Fibroblast of skin of scalp (primary cell): Measurements from ENCODE around the gene SSBP3.
"Not testable (repeated sequence)": the region's sequence is repeated elsewhere in the genome, so short reads cannot be mapped to it uniquely, and the experiment has no call there.

ENCODE experiments used
- DNase-seq: peaks from one replicate; pipeline ENCODE4 v3.0.0-alpha.2; 2013

SSBP3 gene

DNA sequence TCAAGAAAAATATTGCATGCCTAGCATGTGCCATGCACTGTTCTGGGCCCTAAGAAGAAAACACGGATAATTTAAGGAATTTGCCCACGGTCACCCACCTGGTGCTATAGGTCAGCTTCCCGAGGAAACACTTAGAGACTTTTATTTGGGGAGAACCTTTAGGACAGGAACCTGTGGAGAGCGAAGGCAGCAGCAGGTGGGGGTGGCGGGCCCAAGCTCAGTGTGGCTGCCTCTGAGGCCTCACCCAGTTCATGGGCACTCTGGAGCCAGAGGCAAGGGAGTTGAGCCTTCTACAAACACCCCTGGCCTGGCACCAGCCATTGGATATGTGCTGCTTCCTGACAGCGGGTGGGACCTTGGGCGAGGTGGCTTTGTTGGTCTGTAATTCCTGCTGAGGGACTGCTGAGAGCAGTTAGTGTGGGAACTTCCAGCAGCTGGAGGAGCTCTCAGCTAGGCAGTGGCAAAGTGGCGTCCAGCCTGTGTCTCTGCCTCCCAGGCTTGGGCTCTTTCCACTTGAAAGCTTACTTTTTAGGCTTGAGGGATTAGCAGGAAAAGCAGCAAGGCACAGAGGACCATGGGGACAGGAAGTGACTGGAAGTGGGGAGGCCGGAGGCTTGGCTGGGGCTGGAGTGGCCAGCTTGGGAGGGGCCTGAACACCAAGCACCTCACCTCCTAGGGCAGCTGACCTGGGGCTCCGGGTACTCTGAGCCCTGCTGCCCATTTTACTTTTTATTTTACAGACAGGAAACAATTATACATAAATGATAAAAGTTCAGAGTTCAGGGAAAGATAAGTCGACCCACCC, 187.1 kb downstream of the SSBP3 start:
- no peak for DNase-seq

DNA sequence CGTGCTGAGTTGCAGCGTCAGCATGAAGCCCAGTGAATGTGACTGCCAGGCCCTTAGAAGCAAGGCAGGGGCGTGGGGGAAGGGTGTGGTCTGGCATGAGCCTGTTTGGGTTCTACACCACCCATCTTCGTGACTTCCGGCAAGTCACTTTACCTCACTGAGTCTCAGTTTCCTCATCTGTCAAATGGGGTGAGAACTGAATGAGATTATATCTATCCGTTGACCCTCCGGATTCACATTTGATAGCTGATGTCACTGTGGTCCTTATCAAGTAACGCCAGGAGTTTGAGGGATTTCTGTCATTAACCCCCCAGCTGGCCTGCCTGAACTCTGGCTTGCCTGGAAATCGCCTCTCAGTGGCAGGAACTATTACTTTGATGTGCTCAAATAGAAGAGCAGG, 190.7 kb downstream of the SSBP3 start:
- no peak for DNase-seq

DNA sequence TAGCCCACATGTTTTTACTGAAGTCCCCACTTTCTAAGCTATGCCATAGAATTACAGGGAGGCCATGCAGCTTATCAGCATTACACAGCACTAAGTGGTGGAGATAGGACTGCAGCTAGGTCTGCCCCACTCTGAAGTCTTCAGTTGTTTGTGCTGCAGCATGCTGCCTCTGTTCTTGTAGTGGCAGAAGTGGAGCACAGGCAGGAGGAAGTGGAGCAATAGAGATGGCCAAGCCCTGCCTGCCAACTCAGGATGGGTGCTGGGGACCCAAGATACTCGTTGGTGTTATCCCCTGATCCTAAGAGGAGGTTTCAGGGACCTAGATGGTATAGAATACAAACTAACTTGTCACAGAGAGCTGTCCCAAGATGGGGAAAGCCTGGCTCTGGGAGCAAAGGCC, 193.3 kb downstream of the SSBP3 start:
- DNase-seq: no peak

DNA sequence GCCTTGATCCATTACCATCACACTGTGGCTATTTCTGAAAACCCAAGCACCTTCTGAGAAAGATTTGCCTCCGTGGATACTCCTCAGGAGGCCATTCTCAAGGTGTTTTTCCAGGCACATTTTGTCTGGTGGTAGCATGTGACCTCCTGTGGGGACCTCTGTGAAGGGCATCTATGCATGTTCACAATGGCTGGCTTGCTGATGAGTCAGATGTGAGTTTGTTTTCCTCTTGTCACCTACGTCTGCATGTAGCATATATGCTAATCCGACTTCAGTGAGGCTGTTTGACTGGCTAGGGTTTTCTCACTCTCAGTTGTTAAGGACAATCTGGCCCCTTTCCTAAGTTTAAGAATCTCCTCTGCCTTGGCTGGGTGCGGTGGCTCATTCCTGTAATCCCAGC, 198.3 kb downstream of the SSBP3 start:
- not testable (repeated sequence) for DNase-seq

DNA sequence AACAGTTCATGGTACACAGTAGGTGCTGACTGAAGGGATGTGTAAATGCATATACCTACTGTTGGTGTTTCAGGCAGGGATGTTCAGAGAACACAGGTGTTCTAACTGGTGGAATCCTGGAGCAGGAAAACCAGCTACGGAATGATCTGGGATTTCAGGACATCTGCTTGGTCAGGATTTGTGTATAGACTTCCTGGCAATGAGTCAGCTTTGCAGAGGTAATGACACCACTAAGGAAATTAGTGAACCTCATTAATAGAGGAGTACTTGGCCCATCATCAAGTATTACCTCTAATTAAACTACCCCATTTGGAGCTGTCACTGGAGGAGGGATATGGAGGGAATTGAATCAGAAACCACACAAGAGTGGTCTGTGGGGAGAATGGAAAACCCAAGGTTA, 198.9 kb downstream of the SSBP3 start:
- DNase-seq: no peak

DNA sequence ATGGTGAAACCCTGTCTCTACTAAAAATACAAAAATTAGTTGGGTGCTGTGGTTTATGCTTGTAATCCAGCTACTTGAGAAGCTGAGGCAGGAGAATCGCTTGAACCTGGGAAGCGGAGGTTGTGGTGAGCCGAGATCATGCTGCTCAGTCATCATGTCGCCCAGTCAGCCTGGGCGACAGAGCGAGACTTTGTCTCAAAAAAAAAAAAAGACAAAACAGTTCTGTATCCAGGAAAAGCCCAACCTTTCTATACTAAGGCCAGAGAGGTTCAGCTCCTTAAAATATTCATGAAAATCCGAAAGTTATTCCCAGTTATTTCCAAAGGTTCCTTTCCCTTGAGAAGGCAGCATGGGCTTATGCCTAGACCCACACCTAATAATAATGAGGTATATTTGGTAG, 202.0 kb downstream of the SSBP3 start:
- no peak for DNase-seq

DNA sequence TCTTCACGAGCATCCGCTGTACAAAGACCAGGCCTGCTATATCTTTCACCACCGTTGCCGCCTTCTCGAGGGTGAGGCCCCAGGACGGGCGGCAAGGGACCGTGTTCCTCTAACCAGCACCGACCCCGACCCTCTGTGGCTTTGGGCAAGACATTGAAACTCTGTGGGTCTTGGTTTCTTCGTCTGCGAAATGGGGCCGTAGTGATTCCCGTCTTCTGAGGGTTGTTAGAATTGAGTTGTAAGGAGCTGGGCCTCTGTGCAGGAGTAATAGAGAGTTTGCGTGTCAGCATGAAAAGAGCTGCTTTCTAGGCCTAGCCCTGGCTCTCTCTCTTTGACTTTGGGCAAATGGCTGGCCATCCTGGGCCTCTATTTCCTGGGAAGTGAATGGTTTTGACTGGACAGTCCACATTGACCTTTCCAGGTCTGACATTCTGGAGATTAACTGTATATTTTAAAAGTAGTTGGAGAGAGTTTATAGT, 205.6 kb downstream of the SSBP3 start:
- DNase-seq: no peak

DNA sequence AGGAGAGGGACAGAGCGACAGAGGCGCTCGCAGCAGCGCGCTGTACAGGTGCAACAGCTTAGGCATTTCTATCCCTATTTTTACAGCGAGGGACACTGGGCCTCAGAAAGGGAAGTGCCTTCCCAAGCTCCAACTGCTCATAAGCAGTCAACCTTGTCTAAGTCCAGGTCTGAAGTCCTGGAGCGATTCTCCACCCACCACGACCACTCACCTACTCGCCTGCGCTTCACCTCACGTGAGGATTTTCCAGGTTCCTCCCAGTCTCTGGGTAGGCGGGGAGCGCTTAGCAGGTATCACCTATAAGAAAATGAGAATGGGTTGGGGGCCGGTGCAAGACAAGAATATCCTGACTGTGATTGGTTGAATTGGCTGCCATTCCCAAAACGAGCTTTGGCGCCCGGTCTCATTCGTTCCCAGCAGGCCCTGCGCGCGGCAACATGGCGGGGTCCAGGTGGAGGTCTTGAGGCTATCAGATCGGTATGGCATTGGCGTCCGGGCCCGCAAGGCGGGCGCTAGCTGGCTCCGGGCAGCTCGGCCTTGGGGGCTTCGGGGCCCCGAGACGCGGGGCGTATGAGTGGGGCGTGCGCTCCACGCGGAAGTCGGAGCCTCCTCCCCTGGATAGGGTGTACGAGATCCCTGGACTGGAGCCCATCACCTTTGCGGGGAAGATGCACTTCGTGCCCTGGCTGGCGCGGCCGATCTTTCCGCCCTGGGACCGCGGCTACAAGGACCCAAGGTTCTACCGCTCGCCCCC, 206.3 kb downstream of the SSBP3 start, which contains the start of the genes CYB5RL and MRPL37:
Gene CYB5RL, minus strand, starts transcription at position 266 of the 754 bp plus-strand sequence. CDS start 4,414 bp downstream, outside the sequence.
Gene MRPL37, plus strand, starts transcription at position 403 of the 754 bp plus-strand sequence. Its CDS starts 77 bp downstream, at position 480.
- DNase-seq: peak; percentile 96

DNA sequence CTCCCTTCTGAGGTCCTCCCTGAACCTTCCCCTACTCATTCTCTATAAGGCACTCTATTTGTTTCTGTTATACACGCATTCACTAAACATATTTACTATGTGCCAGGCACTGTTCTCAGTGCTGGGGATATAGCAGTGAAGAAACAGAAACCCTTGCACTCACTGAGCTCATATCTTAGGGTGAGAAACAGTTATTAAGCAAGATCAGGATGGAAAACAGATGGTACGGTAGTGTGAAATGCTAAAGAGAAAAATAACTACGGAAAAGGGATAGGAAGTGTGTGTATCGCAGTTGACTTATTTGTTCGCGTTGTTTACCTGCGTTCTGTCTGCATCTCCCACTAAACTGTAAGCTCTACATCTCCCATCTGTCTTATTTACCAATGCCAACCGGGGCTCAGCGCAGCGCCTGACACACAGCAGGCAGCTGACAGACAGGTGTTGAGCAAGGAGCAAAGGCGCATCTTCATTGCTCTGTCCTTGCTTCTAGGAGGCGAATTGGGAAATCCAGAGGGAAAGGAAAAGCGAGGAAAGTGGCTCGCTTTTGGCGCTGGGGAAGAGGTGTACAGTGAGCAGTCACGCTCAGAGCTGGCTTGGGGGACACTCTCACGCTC, 206.9 kb downstream of the SSBP3 start:
- no peak for DNase-seq

DNA sequence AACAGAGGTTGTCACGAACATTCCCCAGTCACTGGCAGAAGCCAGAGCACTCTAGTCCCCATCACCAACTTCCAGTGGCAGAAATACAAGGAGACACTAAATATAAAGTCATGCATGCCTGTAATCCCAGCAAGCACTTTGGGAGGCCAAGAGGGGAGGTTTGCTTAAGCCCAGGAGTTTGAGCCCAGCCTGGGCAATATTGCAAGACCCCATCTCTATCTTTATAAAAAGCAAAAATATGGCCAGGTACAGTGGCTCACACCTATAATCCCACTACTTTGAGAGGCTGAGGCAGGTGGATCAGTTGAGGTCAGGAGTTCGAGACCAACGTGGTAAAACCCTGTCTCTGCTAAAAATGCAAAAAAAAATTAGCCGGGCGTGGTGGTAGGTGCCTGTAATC, 212.7 kb downstream of the SSBP3 start:
- DNase-seq: no peak

DNA sequence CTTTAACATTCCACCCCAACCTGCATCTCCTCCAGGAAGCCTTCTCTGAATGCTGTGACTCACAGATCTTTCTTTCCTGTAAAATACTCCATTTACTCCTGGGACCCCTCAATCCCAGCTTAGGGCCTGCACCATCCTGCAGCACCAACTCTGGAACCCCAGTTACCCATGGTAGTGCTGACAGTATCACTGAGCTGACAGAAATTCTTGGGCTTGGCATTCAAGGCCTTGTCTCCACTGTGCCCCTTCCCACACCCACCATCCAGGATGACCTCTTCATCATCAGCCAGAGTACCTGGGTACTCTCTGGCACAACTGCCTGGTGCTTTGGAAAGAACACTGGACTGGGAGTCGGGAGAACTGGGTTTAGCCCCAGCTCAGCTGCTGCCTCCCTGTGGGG, 214.7 kb downstream of the SSBP3 start:
- DNase-seq: no peak

DNA sequence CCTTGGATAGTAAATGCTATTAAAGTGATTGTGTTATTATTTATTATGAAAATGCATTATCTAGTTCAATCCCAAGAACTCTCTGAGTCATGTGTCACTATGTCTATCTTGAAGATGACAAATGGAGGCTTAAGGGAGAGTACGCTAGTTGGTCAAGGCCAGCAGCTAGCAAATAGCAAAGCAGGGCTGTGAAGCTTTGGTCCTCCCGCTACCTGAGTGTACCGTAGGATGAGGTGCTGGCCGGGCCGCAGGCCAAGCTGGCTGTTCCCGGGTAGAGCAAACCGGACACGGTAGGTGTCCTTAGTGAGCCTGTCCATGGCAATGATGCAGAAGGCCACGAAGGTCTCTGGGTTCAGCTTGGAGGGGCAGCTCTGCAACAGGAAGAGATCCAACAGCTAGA, 215.7 kb downstream of the SSBP3 start:
- DNase-seq: no peak

DNA sequence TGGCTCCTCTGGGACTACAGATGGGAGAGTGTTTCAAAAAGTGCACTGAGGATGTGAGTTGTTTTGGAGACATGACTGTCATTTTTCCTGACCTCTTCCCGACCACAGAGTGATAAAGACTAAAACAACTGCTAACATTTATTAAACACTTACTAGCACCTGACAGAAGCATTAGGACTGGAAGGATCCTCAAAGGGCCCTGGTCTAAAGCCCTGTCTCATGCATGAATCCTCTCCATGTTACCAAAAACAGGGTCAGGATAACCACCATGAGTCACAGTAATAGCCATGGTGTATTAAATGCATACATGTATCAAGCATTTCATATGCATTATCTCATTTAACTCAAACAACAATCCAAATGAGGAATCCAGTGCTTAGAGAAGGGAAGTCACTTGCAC, 217.9 kb downstream of the SSBP3 start:
- DNase-seq: no peak

DNA sequence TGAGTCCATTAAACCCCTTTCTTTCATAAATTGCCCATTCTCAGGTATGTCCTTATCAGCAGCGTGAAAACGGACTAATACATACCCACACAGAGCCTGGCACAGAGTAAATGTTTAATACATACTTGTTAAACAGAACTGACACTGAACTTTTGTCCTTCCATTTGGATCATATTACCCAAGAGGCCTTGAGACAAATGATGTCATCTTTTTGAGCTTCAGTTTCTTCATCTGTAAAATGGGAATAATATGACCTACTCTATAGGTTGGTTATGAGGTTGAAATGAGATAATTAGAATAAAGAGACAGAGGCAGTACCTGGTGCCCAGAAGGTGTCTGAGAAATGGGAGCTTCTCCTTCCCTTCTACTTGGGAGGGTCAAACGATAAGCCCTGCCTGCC, 220.1 kb downstream of the SSBP3 start:
- DNase-seq: no peak

DNA sequence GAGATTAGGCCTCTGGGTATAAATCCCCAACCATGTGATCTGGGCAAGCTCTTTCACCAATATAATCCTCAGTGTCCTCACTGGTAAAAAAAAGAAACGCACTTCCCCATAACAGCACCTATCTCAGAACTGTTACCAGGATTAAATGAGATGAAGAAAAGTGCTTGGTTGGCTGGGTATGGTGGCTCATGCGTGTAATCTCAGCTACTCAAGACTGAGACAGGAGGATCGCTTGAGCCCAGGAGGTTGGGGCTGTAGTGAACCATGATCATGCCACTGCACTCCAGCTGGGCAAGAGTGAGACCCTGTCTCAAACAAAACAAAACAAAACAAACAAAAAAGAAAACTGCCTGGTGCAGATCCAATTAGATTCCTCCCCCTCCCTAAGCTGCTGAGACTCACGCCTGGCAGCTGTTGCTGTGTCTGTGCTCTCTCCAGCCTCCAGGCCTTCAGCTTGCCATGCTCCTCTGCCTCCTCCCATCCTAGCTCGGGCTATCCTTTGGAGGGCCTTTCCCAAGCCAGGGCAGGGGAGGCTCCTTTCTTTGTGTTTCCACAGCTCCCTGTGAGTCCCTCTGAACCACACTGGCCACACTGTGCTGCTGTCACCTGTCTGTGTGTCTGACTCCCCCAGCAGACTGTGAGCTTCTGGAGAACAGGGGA, 225.4 kb downstream of the SSBP3 start:
- DNase-seq: no peak

DNA sequence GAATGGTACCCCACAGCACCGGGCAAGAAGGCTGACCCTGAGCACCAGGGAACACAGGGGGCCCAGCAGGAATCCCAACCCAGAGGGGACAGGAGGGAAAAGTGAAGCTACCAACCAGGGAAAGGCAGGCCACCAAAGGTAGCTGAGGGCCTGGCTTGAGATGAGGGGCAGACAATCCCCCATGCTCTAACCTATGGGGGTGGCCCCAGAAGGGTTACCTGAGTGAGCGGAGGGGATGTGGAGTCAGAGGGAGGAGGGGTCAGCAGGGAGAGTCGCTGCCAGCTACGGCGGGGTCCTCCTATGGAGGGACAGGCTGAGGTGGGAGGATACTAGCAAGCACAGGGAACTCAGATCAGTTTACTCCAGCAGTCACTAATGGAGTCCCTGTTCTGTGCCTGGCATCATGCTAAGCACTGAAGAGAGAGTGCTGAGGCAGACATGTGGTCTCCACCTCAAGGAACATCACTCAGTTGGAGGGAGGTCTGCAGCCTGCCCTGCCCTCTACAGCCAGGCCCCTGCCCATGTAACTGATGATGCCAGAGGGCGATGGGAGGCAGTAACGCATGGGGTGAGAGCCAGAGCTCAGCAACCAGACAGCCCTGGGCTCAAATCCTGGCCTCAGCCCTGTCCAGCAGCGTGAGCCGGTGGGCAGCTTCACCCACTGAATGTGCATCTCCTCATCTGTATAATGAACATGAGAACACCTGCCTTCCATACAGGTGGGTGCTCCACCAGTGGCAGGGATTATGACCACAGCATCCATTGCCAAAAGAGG, 227.7 kb downstream of the SSBP3 start:
- no peak for DNase-seq

DNA sequence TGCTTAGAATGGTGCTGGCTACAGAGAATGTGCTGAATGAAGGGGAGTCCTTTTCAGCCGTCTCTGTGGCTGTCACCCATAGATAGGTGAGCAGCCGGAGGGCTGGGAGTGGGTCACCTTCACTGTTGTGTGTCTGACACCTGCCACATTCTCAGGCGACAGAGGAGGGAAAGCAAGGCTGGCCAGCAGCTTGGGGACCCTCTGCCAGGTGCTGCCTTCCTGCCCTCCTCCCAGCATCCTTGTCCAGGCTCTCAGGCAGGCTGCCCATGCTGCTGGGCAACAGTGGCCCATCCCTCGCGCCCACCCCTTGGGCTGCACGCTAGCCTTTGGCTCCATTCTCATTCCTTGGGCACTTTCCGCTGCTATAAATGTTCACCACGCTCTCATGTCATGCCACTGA, 228.5 kb downstream of the SSBP3 start:
- DNase-seq: no peak

DNA sequence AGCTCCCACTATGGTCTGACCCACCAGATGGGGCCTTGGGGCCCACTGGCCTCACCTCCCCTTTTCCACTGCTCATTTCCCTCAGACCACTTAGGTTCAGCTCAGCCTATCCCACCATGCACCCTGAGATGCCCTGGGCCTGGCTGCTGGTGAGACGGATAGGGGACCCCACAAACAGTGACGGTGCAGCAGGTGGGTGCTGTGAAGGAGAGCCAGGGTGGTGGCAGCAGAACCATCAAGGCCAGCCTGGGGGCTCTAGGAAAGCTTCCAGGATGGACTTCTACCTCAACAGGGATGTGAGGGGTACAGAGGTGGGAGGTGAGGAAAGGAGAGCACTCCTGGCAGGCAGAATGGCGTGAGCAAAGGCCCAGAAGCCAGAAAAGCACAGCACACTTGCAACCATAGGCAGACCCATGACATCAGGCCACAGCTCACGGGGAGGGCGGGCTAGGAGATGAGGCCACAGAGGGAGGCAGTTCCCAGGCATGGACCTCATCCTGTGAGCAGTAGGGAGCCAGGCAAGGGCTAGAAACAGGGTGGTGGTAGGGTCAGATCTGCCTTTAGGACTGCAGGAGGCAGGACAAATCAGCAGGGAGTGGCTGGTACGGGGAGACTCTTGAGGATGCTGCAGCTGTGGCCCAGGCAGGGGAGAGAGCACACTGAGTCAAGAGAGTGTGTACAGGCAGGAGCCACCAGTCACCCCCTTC, 229.4 kb downstream of the SSBP3 start:
- no peak for DNase-seq
